ENCODE data around the gene ST3GAL5.

The ST3GAL5 gene

DNA sequence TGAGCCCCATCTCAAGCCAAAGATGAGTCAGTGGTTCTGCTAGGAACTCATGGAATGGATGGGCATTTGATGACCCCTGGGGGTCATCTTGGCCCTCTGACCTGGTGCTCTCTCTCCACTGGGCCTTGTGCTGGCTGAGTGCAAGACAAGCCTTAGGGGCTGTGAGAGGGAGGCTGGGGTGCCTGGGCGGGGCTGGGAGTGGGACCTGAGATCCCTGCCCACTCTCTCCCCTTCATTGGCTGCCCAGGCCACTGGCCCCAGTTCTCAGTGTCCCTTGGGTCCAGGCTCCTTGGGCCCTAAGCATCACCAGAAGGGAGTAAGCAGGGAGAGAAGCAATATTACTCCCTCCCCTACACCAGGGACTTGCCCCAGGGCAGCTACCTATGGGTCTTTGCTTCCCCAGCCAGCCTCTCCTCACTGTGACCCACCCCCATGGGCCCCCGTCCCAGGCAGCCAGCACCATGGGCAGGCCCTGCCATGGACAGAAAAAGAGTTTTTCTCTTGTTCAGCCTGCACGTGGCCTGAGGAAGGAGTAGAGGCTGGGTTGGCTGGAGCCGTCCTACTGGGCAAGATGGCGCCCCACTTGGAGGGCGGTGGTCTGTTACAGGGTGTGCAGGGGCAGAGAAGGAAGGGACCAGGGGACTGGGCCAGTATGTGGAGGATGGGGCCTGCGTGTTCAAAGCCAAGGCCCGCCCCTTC lies 101.4 kb downstream of the ST3GAL5 start:
- DNase-seq: no peak
